WTC11 (cell line): Measurements from ENCODE around the gene RAPSN. TPM values are rescaled to one million over a fixed set of nuclear protein-coding genes. Genes with fewer than 3 reads are reported as not detected.

Experiments used
- ATAC-seq: fragments of 200-7000 bp; cut with Tn5 transposase; 2 replicates; pipeline ENCODE4 v1.10.0; 2021; ENCODE audit warnings: mild to moderate bottlenecking, moderate library complexity
- CTCF ChIA-PET: fragments of 300-600 bp; sonication (Branson Sonifier 250); formaldehyde crosslinking; loops from one replicate; lab custom pipeline; 2021; ENCODE audit warnings: antibody characterized with exemption; lab: Charles Lee
- POLR2A ChIA-PET: fragments of 350-600 bp; sonication (Branson Sonifier 250); formaldehyde crosslinking; loops from one replicate; lab custom pipeline; 2021; ENCODE audit warnings: antibody characterized with exemption; lab: Charles Lee
- DNase-seq: peaks from one replicate; pipeline ENCODE4 v3.0.0; 2021; ENCODE audit warnings: low spot score
- H3K27ac Mint-ChIP-seq: 2 replicates; pipeline ENCODE4 v1.8.0; 2021; ENCODE audit warnings: mixed read lengths
- H3K27me3 Mint-ChIP-seq: 2 replicates; pipeline ENCODE4 v1.8.0; 2021; ENCODE audit warnings: low read depth, mild to moderate bottlenecking, moderate library complexity, mixed read lengths
- H3K36me3 Mint-ChIP-seq: 2 replicates; pipeline ENCODE4 v1.8.0; 2021; ENCODE audit warnings: mixed read lengths
- H3K4me1 Mint-ChIP-seq: 2 replicates; pipeline ENCODE4 v1.8.0; 2022; ENCODE audit warnings: mixed read lengths
- H3K4me3 Mint-ChIP-seq: 2 replicates; pipeline ENCODE4 v1.8.0; 2021; ENCODE audit warnings: mild to moderate bottlenecking, moderate library complexity, mixed read lengths
- H3K9me3 Mint-ChIP-seq: 2 replicates; pipeline ENCODE4 v1.8.0; 2021; ENCODE audit warnings: mixed read lengths
- ATF6 ChIP-seq: sonication (generic); formaldehyde crosslinking; IDR thresholded peaks from 2 replicates; pipeline ENCODE4 v1.8.1; 2023; ENCODE audit warnings: mild to moderate bottlenecking, missing genetic modification reagents
- CBFB ChIP-seq: sonication (generic); formaldehyde crosslinking; IDR thresholded peaks from 2 replicates; pipeline ENCODE4 v1.8.1; 2022; ENCODE audit warnings: mild to moderate bottlenecking, low read depth, missing genetic modification reagents
- E2F1 ChIP-seq: sonication (generic); formaldehyde crosslinking; IDR thresholded peaks from 2 replicates; pipeline ENCODE4 v1.8.0; 2022; ENCODE audit warnings: mild to moderate bottlenecking, missing genetic modification reagents
- EMX1 ChIP-seq: fragments of 250-450 bp; sonication (Bioruptor Pico); IDR thresholded peaks from 2 replicates; pipeline ENCODE4 v1.8.0; 2021; ENCODE audit warnings: mild to moderate bottlenecking
- GABPB1 ChIP-seq: sonication (generic); formaldehyde crosslinking; IDR thresholded peaks from 2 replicates; pipeline ENCODE4 v1.8.1; 2023; ENCODE audit warnings: mild to moderate bottlenecking, missing genetic modification reagents
- GRHL2 ChIP-seq: fragments of 250-450 bp; sonication (Bioruptor Pico); IDR thresholded peaks from 2 replicates; pipeline ENCODE4 v1.8.0; 2022; ENCODE audit warnings: mild to moderate bottlenecking, moderate library complexity; ENCODE audit not compliant: insufficient replicate concordance, severe bottlenecking
- MYBL2 ChIP-seq: sonication (generic); formaldehyde crosslinking; IDR thresholded peaks from 2 replicates; pipeline ENCODE4 v1.8.1; 2023; ENCODE audit warnings: mild to moderate bottlenecking, moderate library complexity, missing genetic modification reagents
- NR3C1 ChIP-seq: sonication (generic); formaldehyde crosslinking; conservative IDR thresholded peaks from 2 replicates; pipeline ENCODE4 v1.8.1; 2023; ENCODE audit warnings: low read depth, mild to moderate bottlenecking, missing genetic modification reagents
- OVOL2 ChIP-seq: fragments of 250-450 bp; sonication (Bioruptor Pico); IDR thresholded peaks from 2 replicates; pipeline ENCODE4 v1.9.0; 2021; ENCODE audit warnings: mild to moderate bottlenecking, borderline replicate concordance
- RELA ChIP-seq: sonication (generic); formaldehyde crosslinking; IDR thresholded peaks from 2 replicates; pipeline ENCODE4 v1.8.1; 2022; ENCODE audit warnings: missing genetic modification reagents, mild to moderate bottlenecking, borderline replicate concordance
- ZNF263 ChIP-seq: sonication (generic); formaldehyde crosslinking; IDR thresholded peaks from 2 replicates; pipeline ENCODE4 v1.8.1; 2022; ENCODE audit warnings: low read depth, mild to moderate bottlenecking, moderate library complexity, missing genetic modification reagents
- ZNF281 ChIP-seq: sonication (generic); formaldehyde crosslinking; IDR thresholded peaks from 2 replicates; pipeline ENCODE4 v1.8.0; 2023; ENCODE audit warnings: mild to moderate bottlenecking, missing genetic modification reagents
- total RNA-seq: library from RNA; stranded (reverse); gene quantifications from 3 replicates; pipeline ENCODE4 v1.2.3, GENCODE V29; 2021
- TF ChIP-seq, protein P1 (sequence below): fragments of 250-450 bp; sonication (Bioruptor Pico); IDR thresholded peaks from 2 replicates; pipeline ENCODE4 v2.1.2; 2022; ENCODE audit warnings: mild to moderate bottlenecking, moderate library complexity
- TF ChIP-seq, protein P2 (sequence below): sonication (generic); formaldehyde crosslinking; IDR thresholded peaks from 2 replicates; pipeline ENCODE4 v1.8.1; 2022; ENCODE audit warnings: missing genetic modification reagents, borderline replicate concordance
- TF ChIP-seq, protein P3 (sequence below): sonication (generic); formaldehyde crosslinking; IDR thresholded peaks from 2 replicates; pipeline ENCODE4 v1.8.1; 2023; ENCODE audit warnings: mild to moderate bottlenecking, missing genetic modification reagents, moderate library complexity
- TF ChIP-seq, protein P4 (sequence below): fragments of 250-450 bp; sonication (Bioruptor Pico); IDR thresholded peaks from 2 replicates; pipeline ENCODE4 v1.9.0; 2021; ENCODE audit warnings: moderate library complexity, mild to moderate bottlenecking, inconsistent platforms, borderline replicate concordance
- TF ChIP-seq, protein P5 (sequence below): fragments of 250-450 bp; sonication (Bioruptor Pico); IDR thresholded peaks from 2 replicates; pipeline ENCODE4 v1.8.0; 2021; ENCODE audit warnings: mild to moderate bottlenecking
- TF ChIP-seq, protein P6 (sequence below): sonication (generic); formaldehyde crosslinking; conservative IDR thresholded peaks from 2 replicates; pipeline ENCODE4 v1.8.1; 2022; ENCODE audit warnings: mild to moderate bottlenecking, missing genetic modification reagents

RAPSN gene
- total RNA-seq, 1 experiment from 2014 or later: 0.66 TPM

- DNase-seq (no peak), ATAC-seq (peak; percentile 41)
- CTCF ChIA-PET: interaction anchor here (1.0 to 1.6 kb wide), 2 partner anchors 12 to 100 kb away, joined by 3 to 8 read pairs; no protein-coding TSS in a partner anchor
- Mint-ChIP-seq H3K27ac (peak overlapping the region; percentile 30; the same call in 1 of the 2 replicates), H3K4me3 (no peak overlapping the region), H3K27me3 (no peaks in the 10 kb centered on the region), H3K36me3 (peaks cover 25% of the 10 kb centered on the region), H3K9me3 (no peaks in the 10 kb centered on the region), H3K4me1 (peaks cover 59% of the 10 kb centered on the region)
- TF ChIP-seq, protein P1, sequence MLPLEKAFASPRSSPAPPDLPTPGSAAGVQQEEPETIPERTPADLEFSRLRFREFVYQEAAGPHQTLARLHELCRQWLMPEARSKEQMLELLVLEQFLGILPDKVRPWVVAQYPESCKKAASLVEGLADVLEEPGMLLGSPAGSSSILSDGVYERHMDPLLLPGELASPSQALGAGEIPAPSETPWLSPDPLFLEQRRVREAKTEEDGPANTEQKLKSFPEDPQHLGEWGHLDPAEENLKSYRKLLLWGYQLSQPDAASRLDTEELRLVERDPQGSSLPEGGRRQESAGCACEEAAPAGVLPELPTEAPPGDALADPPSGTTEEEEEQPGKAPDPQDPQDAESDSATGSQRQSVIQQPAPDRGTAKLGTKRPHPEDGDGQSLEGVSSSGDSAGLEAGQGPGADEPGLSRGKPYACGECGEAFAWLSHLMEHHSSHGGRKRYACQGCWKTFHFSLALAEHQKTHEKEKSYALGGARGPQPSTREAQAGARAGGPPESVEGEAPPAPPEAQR: no peak
- TF ChIP-seq, protein P2, sequence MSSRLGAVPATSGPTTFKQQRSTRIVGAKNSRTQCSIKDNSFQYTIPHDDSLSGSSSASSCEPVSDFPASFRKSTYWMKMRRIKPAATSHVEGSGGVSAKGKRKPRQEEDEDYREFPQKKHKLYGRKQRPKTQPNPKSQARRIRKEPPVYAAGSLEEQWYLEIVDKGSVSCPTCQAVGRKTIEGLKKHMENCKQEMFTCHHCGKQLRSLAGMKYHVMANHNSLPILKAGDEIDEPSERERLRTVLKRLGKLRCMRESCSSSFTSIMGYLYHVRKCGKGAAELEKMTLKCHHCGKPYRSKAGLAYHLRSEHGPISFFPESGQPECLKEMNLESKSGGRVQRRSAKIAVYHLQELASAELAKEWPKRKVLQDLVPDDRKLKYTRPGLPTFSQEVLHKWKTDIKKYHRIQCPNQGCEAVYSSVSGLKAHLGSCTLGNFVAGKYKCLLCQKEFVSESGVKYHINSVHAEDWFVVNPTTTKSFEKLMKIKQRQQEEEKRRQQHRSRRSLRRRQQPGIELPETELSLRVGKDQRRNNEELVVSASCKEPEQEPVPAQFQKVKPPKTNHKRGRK (CRISPR knock-in tag): no peak
- no peak for TF ChIP-seq ZNF281 (CRISPR knock-in tag)
- TF ChIP-seq, protein P3, sequence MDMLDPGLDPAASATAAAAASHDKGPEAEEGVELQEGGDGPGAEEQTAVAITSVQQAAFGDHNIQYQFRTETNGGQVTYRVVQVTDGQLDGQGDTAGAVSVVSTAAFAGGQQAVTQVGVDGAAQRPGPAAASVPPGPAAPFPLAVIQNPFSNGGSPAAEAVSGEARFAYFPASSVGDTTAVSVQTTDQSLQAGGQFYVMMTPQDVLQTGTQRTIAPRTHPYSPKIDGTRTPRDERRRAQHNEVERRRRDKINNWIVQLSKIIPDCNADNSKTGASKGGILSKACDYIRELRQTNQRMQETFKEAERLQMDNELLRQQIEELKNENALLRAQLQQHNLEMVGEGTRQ (CRISPR knock-in tag): no peak
- no peak for TF ChIP-seq CBFB (CRISPR knock-in tag)
- TF ChIP-seq MYBL2 (CRISPR knock-in tag): no peak
- POLR2A ChIA-PET: no interaction called here
These were observed 17.8 kb upstream of the RAPSN start for GRCh38 chr11:47466701-47467250.

- no peak for ATAC-seq
- peak overlapping the region; percentile 61 for H3K27ac Mint-ChIP-seq
- DNase-seq: no peak
- H3K36me3 Mint-ChIP-seq: peaks cover 19% of the 10 kb centered on the region
- ChIA-PET CTCF (interaction anchor here (1.6 kb wide), 1 partner anchor 12 kb away, joined by 8 read pairs; no protein-coding TSS in a partner anchor), POLR2A (no interaction called here)
- no peaks in the 10 kb centered on the region for H3K27me3 Mint-ChIP-seq
- peaks cover 61% of the 10 kb centered on the region for H3K4me1 Mint-ChIP-seq
- H3K4me3 Mint-ChIP-seq: no peak overlapping the region
- H3K9me3 Mint-ChIP-seq: no peaks in the 10 kb centered on the region
- no peak for TF ChIP-seq GABPB1 (CRISPR knock-in tag)
- TF ChIP-seq RELA (CRISPR knock-in tag): no peak
- TF ChIP-seq, protein P4, sequence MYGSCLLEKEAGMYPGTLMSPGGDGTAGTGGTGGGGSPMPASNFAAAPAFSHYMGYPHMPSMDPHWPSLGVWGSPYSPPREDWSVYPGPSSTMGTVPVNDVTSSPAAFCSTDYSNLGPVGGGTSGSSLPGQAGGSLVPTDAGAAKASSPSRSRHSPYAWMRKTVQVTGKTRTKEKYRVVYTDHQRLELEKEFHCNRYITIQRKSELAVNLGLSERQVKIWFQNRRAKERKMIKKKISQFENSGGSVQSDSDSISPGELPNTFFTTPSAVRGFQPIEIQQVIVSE: no peak
- TF ChIP-seq NR3C1 (CRISPR knock-in tag): no peak
- TF ChIP-seq EMX1 (CRISPR knock-in tag): no peak
These were observed 17.3 kb upstream of the RAPSN start for GRCh38 chr11:47466201-47466600.

- Mint-ChIP-seq H3K27me3 (no peaks in the 10 kb centered on the region), H3K9me3 (no peaks in the 10 kb centered on the region), H3K36me3 (peaks cover 9% of the 10 kb centered on the region), H3K4me1 (peaks cover 48% of the 10 kb centered on the region), H3K4me3 (no peak overlapping the region), H3K27ac (no peak overlapping the region)
- ChIA-PET POLR2A (no interaction called here), CTCF (interaction anchor here (3.0 kb wide), 1 partner anchor 10 kb away, joined by 17 read pairs; no protein-coding TSS in a partner anchor)
- peak; percentile 32 for ATAC-seq
- DNase-seq: peak; percentile 20
- no peak for TF ChIP-seq OVOL2
- no peak for TF ChIP-seq E2F1 (CRISPR knock-in tag)
- TF ChIP-seq GRHL2: no peak
- TF ChIP-seq, protein P5, sequence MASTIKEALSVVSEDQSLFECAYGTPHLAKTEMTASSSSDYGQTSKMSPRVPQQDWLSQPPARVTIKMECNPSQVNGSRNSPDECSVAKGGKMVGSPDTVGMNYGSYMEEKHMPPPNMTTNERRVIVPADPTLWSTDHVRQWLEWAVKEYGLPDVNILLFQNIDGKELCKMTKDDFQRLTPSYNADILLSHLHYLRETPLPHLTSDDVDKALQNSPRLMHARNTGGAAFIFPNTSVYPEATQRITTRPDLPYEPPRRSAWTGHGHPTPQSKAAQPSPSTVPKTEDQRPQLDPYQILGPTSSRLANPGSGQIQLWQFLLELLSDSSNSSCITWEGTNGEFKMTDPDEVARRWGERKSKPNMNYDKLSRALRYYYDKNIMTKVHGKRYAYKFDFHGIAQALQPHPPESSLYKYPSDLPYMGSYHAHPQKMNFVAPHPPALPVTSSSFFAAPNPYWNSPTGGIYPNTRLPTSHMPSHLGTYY (CRISPR knock-in tag): no peak
- no peak for TF ChIP-seq ZNF263 (CRISPR knock-in tag)
- TF ChIP-seq, protein P6, sequence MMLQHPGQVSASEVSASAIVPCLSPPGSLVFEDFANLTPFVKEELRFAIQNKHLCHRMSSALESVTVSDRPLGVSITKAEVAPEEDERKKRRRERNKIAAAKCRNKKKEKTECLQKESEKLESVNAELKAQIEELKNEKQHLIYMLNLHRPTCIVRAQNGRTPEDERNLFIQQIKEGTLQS (CRISPR knock-in tag): no peak
- no peak for TF ChIP-seq ATF6 (CRISPR knock-in tag)
- no peak for TF ChIP-seq GABPB1 (CRISPR knock-in tag)
These were observed 15.5 kb upstream of the RAPSN start for GRCh38 chr11:47464483-47464882.
